Chondrocyte (in vitro differentiated cells): ENCODE measurements around the gene GLP2R. TPM values are rescaled to one million over a fixed set of nuclear protein-coding genes. Genes with fewer than 3 reads are reported as not detected.
A peak's percentile ranks its signal among the peaks of the same experiment; 100 is the strongest.

Source experiments
- DNase-seq: peaks from one replicate; pipeline ENCODE4 v3.0.0; 2021; ENCODE audit warnings: mixed read lengths, low spot score
- H3K27ac Mint-ChIP-seq: one replicate; pipeline ENCODE4 v1.8.0; 2021; ENCODE audit warnings: mild to moderate bottlenecking, moderate library complexity, mixed read lengths; ENCODE audit not compliant: unreplicated experiment
- H3K27me3 Mint-ChIP-seq: 2 replicates; pipeline ENCODE4 v1.8.0; 2021; ENCODE audit warnings: low read depth, mixed read lengths
- H3K36me3 Mint-ChIP-seq: 2 replicates; pipeline ENCODE4 v1.8.0; 2021; ENCODE audit warnings: low read depth, mixed read lengths
- H3K4me1 Mint-ChIP-seq: 2 replicates; pipeline ENCODE4 v1.8.0; 2021; ENCODE audit warnings: low read depth, mild to moderate bottlenecking, mixed read lengths
- H3K4me3 Mint-ChIP-seq: one replicate; pipeline ENCODE4 v1.8.0; 2021; ENCODE audit warnings: mild to moderate bottlenecking, moderate library complexity, mixed read lengths; ENCODE audit not compliant: unreplicated experiment
- H3K9me3 Mint-ChIP-seq: 2 replicates; pipeline ENCODE4 v1.8.0; 2021; ENCODE audit warnings: low read depth, mixed read lengths
- total RNA-seq: library from RNA; stranded (reverse); gene quantifications from 3 replicates; pipeline ENCODE4 v1.2.1, GENCODE V29; 2021
- TF ChIP-seq, protein P1 (sequence below): fragments of 200-600 bp; sonication (generic); IDR thresholded peaks from 2 replicates; pipeline ENCODE4 v1.5.0; 2021; ENCODE audit warnings: antibody characterized with exemption, mild to moderate bottlenecking, moderate library complexity

The GLP2R gene
- total RNA-seq, 1 donor from 2014 or later, result 2.2 TPM

- Mint-ChIP-seq H3K27me3 (no peaks in the 10 kb centered on the region), H3K4me3 (no peak overlapping the region), H3K27ac (no peak overlapping the region), H3K36me3 (peaks cover 10% of the 10 kb centered on the region), H3K9me3 (peaks cover 17% of the 10 kb centered on the region), H3K4me1 (no peaks in the 10 kb centered on the region)
- DNase-seq, result no peak
- TF ChIP-seq, protein P1, sequence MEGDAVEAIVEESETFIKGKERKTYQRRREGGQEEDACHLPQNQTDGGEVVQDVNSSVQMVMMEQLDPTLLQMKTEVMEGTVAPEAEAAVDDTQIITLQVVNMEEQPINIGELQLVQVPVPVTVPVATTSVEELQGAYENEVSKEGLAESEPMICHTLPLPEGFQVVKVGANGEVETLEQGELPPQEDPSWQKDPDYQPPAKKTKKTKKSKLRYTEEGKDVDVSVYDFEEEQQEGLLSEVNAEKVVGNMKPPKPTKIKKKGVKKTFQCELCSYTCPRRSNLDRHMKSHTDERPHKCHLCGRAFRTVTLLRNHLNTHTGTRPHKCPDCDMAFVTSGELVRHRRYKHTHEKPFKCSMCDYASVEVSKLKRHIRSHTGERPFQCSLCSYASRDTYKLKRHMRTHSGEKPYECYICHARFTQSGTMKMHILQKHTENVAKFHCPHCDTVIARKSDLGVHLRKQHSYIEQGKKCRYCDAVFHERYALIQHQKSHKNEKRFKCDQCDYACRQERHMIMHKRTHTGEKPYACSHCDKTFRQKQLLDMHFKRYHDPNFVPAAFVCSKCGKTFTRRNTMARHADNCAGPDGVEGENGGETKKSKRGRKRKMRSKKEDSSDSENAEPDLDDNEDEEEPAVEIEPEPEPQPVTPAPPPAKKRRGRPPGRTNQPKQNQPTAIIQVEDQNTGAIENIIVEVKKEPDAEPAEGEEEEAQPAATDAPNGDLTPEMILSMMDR, result no peak
Measured at GRCh38 chr17:9854255-9854654, 28.5 kb downstream of the GLP2R start.

DNA sequence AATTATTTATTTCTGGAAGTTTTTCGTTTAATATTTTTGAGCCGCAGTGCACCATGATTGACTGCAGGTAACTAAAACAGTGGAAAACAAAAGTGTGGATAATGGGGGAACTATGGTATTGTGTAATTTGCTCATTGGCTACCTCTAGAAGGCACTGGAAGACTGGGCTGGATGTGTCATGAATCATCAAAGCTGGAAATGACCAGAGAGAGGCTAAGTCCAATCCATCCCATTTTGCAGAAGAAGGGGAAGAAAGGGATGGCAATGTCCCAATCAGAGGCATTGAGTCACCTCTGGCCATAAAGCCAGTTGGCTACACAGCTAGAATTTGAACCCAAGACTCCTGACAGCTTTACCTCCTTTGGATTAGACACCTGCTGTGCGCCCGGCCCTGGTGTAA is 29.3 kb downstream of the GLP2R start:
- no peak overlapping the region for H3K4me3 Mint-ChIP-seq
- H3K4me1 Mint-ChIP-seq, result no peaks in the 10 kb centered on the region
- H3K27me3 Mint-ChIP-seq, result no peaks in the 10 kb centered on the region
- TF ChIP-seq, protein P1, result no peak
- no peak for DNase-seq
- H3K36me3 Mint-ChIP-seq, result peaks cover 10% of the 10 kb centered on the region
- H3K27ac Mint-ChIP-seq, result no peak overlapping the region
- peaks cover 17% of the 10 kb centered on the region for H3K9me3 Mint-ChIP-seq

- Mint-ChIP-seq H3K9me3 (peaks cover 31% of the 10 kb centered on the region), H3K4me3 (no peak overlapping the region), H3K27ac (no peak overlapping the region), H3K36me3 (peaks cover 24% of the 10 kb centered on the region), H3K4me1 (no peaks in the 10 kb centered on the region), H3K27me3 (no peaks in the 10 kb centered on the region)
- TF ChIP-seq, protein P1, result no peak
- DNase-seq, result no peak
Measured at GRCh38 chr17:9859781-9860180, 34.1 kb downstream of the GLP2R start.

GRCh38 chr17:9860851-9861250 is 35.1 kb downstream of the GLP2R start:
- no peak for DNase-seq
- Mint-ChIP-seq H3K27me3 (no peaks in the 10 kb centered on the region), H3K27ac (no peak overlapping the region), H3K4me3 (no peak overlapping the region), H3K36me3 (peaks cover 27% of the 10 kb centered on the region), H3K9me3 (peaks cover 37% of the 10 kb centered on the region), H3K4me1 (no peaks in the 10 kb centered on the region)
- TF ChIP-seq, protein P1, result no peak

DNA sequence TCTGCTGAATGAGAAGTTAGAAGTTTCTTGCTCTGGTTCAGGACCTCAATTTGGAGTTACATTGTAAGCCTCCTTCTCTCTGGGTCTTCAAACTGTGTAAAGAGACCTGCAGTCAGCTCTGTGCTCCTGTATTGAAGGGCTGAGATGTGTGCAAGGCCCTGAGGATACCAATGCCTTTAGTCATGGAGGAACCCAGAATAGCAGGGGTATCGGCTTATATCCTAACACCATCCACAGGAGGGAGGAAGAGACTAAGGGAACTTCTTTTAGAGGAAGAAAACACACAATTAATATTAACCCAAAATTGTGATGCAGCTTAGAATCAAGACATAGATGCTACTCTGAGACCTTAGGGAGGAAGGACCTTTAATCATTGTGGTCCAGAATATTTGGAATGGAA is 36.5 kb downstream of the GLP2R start:
- H3K4me1 Mint-ChIP-seq, result no peaks in the 10 kb centered on the region
- TF ChIP-seq, protein P1, result peak; percentile 8
- peaks cover 40% of the 10 kb centered on the region for H3K9me3 Mint-ChIP-seq
- H3K36me3 Mint-ChIP-seq, result peaks cover 27% of the 10 kb centered on the region
- no peak overlapping the region for H3K4me3 Mint-ChIP-seq
- DNase-seq, result no peak
- H3K27me3 Mint-ChIP-seq, result no peaks in the 10 kb centered on the region
- H3K27ac Mint-ChIP-seq, result no peak overlapping the region
